NB4 (cell line): ENCODE results near the gene ZIM2.

Experiments used
- MYC ChIP-seq: IDR thresholded peaks from 2 replicates; pipeline ENCODE4 v1.6.1; 2011; ENCODE audit warnings: low read depth, low read length
- TF ChIP-seq, protein P1 (sequence below): IDR thresholded peaks from one replicate; pipeline ENCODE4 v1.5.1; 2012; ENCODE audit warnings: low read depth, low read length

DNA sequence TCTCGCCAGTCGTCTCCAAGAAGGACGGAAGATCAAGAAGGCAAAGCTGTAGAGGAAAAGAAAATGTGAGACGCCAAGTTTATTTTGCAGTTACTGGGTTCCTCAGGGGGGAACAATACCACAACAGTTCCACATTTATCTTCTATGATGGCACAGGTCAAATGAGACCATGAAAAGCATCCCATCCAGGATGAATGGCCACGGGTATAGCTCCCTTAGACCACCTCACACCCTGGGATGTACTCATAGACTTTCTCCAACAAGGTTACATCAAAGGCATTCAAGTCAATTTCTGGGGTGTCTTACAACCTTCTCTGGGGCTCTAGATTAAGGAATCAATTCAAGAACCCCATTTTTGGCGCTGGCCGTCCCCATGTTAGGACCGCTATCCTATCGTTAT is 4.5 kb downstream of the ZIM2 start:
- TF ChIP-seq, protein P1, sequence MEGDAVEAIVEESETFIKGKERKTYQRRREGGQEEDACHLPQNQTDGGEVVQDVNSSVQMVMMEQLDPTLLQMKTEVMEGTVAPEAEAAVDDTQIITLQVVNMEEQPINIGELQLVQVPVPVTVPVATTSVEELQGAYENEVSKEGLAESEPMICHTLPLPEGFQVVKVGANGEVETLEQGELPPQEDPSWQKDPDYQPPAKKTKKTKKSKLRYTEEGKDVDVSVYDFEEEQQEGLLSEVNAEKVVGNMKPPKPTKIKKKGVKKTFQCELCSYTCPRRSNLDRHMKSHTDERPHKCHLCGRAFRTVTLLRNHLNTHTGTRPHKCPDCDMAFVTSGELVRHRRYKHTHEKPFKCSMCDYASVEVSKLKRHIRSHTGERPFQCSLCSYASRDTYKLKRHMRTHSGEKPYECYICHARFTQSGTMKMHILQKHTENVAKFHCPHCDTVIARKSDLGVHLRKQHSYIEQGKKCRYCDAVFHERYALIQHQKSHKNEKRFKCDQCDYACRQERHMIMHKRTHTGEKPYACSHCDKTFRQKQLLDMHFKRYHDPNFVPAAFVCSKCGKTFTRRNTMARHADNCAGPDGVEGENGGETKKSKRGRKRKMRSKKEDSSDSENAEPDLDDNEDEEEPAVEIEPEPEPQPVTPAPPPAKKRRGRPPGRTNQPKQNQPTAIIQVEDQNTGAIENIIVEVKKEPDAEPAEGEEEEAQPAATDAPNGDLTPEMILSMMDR = no peak
- no peak for TF ChIP-seq MYC
